GM12864 (cell line): ENCODE results near the gene PHF21A.
"Not testable (repeated sequence)": the region's sequence is repeated elsewhere in the genome, so short reads cannot be mapped to it uniquely, and the experiment has no call there.

Experiments
- DNase-seq: peaks from one replicate; pipeline ENCODE4 v3.0.0-alpha.2; 2011; ENCODE audit warnings: low read depth
- H3K4me3 ChIP-seq: 2 replicates; pipeline ENCODE4 v1.5.1; 2011; ENCODE audit warnings: mild to moderate bottlenecking, low read depth, low read length, control low read depth
- TF ChIP-seq, protein P1 (sequence below): IDR thresholded peaks from 2 replicates; pipeline ENCODE4 v1.5.1; 2011; ENCODE audit warnings: low read depth, mild to moderate bottlenecking, moderate library complexity, low read length, control low read depth, inconsistent platforms; ENCODE audit errors: missing control alignments

PHF21A gene

GRCh38 chr11:46020084-46020599, 101.1 kb downstream of the PHF21A start:
- no peak for DNase-seq
- no peak overlapping the region for H3K4me3 ChIP-seq
- TF ChIP-seq, protein P1, sequence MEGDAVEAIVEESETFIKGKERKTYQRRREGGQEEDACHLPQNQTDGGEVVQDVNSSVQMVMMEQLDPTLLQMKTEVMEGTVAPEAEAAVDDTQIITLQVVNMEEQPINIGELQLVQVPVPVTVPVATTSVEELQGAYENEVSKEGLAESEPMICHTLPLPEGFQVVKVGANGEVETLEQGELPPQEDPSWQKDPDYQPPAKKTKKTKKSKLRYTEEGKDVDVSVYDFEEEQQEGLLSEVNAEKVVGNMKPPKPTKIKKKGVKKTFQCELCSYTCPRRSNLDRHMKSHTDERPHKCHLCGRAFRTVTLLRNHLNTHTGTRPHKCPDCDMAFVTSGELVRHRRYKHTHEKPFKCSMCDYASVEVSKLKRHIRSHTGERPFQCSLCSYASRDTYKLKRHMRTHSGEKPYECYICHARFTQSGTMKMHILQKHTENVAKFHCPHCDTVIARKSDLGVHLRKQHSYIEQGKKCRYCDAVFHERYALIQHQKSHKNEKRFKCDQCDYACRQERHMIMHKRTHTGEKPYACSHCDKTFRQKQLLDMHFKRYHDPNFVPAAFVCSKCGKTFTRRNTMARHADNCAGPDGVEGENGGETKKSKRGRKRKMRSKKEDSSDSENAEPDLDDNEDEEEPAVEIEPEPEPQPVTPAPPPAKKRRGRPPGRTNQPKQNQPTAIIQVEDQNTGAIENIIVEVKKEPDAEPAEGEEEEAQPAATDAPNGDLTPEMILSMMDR, result no peak

DNA sequence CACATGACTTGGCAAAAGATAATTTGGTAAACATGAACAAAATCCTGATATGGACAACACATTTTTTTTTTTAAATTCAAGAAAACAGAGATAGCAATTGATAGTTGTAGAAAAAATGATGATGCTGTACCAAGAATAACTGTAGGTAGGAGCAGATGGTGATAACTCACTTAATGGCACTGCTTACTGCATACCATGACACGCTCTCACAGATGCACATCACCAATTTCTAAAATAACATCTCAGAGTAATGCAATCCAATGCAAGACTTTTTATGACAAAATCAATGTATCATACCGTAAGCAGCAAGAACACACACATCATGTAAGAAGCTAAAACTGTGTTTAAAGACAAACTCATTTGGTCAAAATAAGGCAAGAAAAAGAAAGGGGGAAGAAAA, 102.6 kb downstream of the PHF21A start:
- TF ChIP-seq, protein P1, result no peak
- no peak for DNase-seq
- no peak overlapping the region for H3K4me3 ChIP-seq

DNA sequence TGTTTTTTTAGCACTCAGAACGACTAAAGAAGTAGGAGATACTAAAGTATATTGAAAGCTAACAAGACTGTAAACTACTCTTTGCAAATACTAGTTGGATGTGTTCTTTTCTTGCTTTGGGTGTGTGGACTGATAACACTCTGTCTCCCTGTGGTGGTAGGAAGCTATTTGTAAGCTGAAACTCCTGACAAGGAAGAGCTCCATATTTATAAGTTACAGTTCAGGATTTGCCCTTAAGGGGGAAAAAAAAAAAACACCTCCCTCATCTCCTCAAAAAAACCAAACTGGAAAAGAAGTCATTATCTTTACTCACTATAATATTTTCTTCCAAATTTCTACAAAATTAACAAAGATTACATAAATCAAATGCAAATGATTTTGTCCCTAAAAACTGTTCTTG, 103.9 kb downstream of the PHF21A start:
- no peak overlapping the region for H3K4me3 ChIP-seq
- no peak for DNase-seq
- TF ChIP-seq, protein P1, result no peak

- DNase-seq, result no peak
- TF ChIP-seq, protein P1, result no peak
- H3K4me3 ChIP-seq, result no peak overlapping the region
These were observed 105.3 kb downstream of the PHF21A start for GRCh38 chr11:46015941-46016340.

DNA sequence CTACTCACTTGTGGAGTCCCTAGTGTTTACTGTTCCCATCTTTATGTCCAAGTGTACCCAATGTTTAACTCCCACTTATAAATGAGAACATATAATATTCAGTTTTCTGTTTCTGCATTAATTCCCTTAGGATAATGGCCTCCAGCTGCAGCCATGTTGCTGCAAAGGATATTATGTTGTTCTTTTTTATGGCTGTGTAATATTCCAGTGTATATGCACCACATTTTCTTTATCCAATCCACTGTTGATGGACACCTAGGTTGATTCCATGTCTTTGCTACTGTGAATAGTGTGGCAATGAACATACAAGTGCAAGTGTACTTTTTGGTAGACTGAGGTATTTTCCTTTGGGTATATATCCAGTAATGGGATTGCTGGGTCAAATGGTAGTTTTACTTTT, 107.1 kb downstream of the PHF21A start:
- DNase-seq, H3K4me3 ChIP-seq: not testable (repeated sequence)

- DNase-seq, result no peak
- TF ChIP-seq, protein P1, result no peak
- H3K4me3 ChIP-seq, result no peak overlapping the region
These were observed 109.1 kb downstream of the PHF21A start for GRCh38 chr11:46012185-46012584.

DNA sequence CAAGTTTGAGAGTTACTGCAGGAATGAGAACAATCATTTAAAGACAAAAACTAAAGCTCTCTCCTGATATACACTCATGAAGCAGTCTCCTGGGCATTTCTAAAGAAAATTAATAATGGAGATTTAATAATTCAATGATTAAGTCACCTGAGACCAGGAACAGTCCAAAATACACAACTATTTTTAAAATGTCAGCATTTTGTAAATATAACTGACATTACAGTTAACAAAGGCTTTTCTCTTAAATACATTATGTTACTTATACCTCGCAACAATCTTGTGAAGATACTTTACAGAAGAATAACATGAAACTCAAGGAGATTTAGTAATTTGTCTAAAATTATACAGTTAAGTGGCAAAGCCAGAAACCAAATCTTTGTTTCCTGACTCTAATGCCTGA, 111.2 kb downstream of the PHF21A start:
- TF ChIP-seq, protein P1, result no peak
- no peak for DNase-seq
- H3K4me3 ChIP-seq, result no peak overlapping the region
